Mesenchymal stem cell (in vitro differentiated cells and primary cell): ENCODE results near the gene GIGYF1.
A peak's percentile ranks its signal among the peaks of the same experiment; 100 is the strongest.

Experiments used
- DNase-seq: peaks from one replicate; pipeline ENCODE4 v3.0.0-alpha.2; 2013
- H2AFZ ChIP-seq: one replicate; pipeline ENCODE4 v1.6.1; 2013; ENCODE audit warnings: low read depth, mild to moderate bottlenecking, control low read depth, inconsistent platforms, low read length, moderate library complexity
- H2AK5ac ChIP-seq: 2 replicates; pipeline ENCODE4 v1.6.1; 2013; ENCODE audit warnings: low read length, moderate library complexity, mild to moderate bottlenecking, inconsistent platforms; ENCODE audit not compliant: severe bottlenecking
- H2BK120ac ChIP-seq: one replicate; pipeline ENCODE4 v1.6.1; 2013; ENCODE audit warnings: low read depth, mild to moderate bottlenecking, inconsistent platforms, low read length, moderate library complexity
- H2BK12ac ChIP-seq, 2 experiments: one replicate each; pipeline ENCODE4 v1.6.1; 2013; ENCODE audit warnings: inconsistent platforms in 2 of 2, low read length in 2 of 2, mild to moderate bottlenecking in 2 of 2, moderate library complexity in 2 of 2, control low read depth in 1 of 2
- H2BK15ac ChIP-seq: one replicate; pipeline ENCODE4 v1.6.1; 2013; ENCODE audit warnings: mild to moderate bottlenecking, low read depth, inconsistent platforms; ENCODE audit not compliant: poor library complexity, severe bottlenecking
- H2BK5ac ChIP-seq: 2 replicates; pipeline ENCODE4 v1.6.1; 2013; ENCODE audit warnings: low read depth, mild to moderate bottlenecking, low read length, control low read depth, inconsistent platforms; ENCODE audit not compliant: poor library complexity, severe bottlenecking
- H3K14ac ChIP-seq, 2 experiments: one replicate each; pipeline ENCODE4 v1.6.1; 2013; ENCODE audit warnings: inconsistent platforms in 2 of 2, low read length in 2 of 2, control low read depth in 1 of 2, mild to moderate bottlenecking in 1 of 2, moderate library complexity in 1 of 2
- H3K18ac ChIP-seq, 2 experiments: one replicate each; pipeline ENCODE4 v1.6.1; 2013; ENCODE audit warnings: inconsistent platforms in 2 of 2, low read length in 2 of 2, control low read depth in 1 of 2, low read depth in 1 of 2, mild to moderate bottlenecking in 1 of 2
- H3K23ac ChIP-seq, 2 experiments: one replicate each; pipeline ENCODE4 v1.6.1; 2013; ENCODE audit warnings: inconsistent platforms in 2 of 2, low read length in 2 of 2, mild to moderate bottlenecking in 2 of 2, moderate library complexity in 2 of 2, control low read depth in 1 of 2
- H3K27ac ChIP-seq: 2 replicates; pipeline ENCODE4 v1.5.1; 2013; ENCODE audit warnings: mild to moderate bottlenecking, moderate library complexity, low read length, control low read depth, inconsistent platforms; ENCODE audit not compliant: poor library complexity, severe bottlenecking
- H3K27me3 ChIP-seq, 2 experiments: 2 replicates each; pipeline versions ENCODE4 v1.6.1 to v1.7.0; 2013; ENCODE audit warnings: low read length in 2 of 2, mild to moderate bottlenecking in 2 of 2, moderate library complexity in 2 of 2, control low read depth in 1 of 2, inconsistent platforms in 1 of 2; ENCODE audit not compliant: control insufficient read depth in 1 of 2, insufficient read depth in 1 of 2
- H3K36me3 ChIP-seq, 2 experiments: 2 replicates each; pipeline versions ENCODE4 v1.6.1 to v1.7.0; 2013; ENCODE audit warnings: low read length in 2 of 2, control low read depth in 1 of 2, inconsistent platforms in 1 of 2, low read depth in 1 of 2, mild to moderate bottlenecking in 1 of 2; ENCODE audit not compliant: insufficient read depth in 2 of 2, control insufficient read depth in 1 of 2
- H3K4ac ChIP-seq, 2 experiments: one replicate each; pipeline ENCODE4 v1.6.1; 2013; ENCODE audit warnings: inconsistent platforms in 2 of 2, low read length in 2 of 2, mild to moderate bottlenecking in 2 of 2, moderate library complexity in 2 of 2, control low read depth in 1 of 2, low read depth in 1 of 2
- H3K4me1 ChIP-seq: 2 replicates; pipeline ENCODE4 v1.6.1; 2013; ENCODE audit warnings: low read depth, low read length, control low read depth; ENCODE audit not compliant: control insufficient read depth, insufficient read depth
- H3K4me2 ChIP-seq: 2 replicates; pipeline ENCODE4 v1.6.1; 2013; ENCODE audit warnings: low read length, mild to moderate bottlenecking, inconsistent platforms; ENCODE audit not compliant: poor library complexity, severe bottlenecking
- H3K4me3 ChIP-seq, 2 experiments: 2 replicates each; pipeline versions ENCODE4 v1.5.1 to v1.7.0; 2013; ENCODE audit warnings: low read length in 2 of 2, mild to moderate bottlenecking in 2 of 2, control low read depth in 1 of 2, low read depth in 1 of 2; ENCODE audit not compliant: insufficient read depth in 1 of 2
- H3K79me1 ChIP-seq: replicated peaks from 2 replicates; pipeline ENCODE4 v1.6.1; 2013; ENCODE audit warnings: mild to moderate bottlenecking, control low read depth, low read length, inconsistent platforms; ENCODE audit not compliant: poor library complexity, severe bottlenecking
- H3K9ac ChIP-seq: 2 replicates; pipeline ENCODE4 v1.7.0; 2013; ENCODE audit warnings: mild to moderate bottlenecking, low read length, moderate library complexity
- H3K9me3 ChIP-seq: 2 replicates; pipeline ENCODE4 v1.7.0; 2013; ENCODE audit warnings: mild to moderate bottlenecking, low read length; ENCODE audit not compliant: control insufficient read depth
- H4K8ac ChIP-seq: one replicate; pipeline ENCODE4 v1.6.1; 2013; ENCODE audit warnings: inconsistent platforms, mild to moderate bottlenecking, low read length, moderate library complexity
- H4K91ac ChIP-seq: one replicate; pipeline ENCODE4 v1.6.1; 2013; ENCODE audit warnings: mild to moderate bottlenecking, low read length, inconsistent platforms
- WGBS: methylation state at CpG from one replicate; pipeline ENCODE4 v1.1.7; 2013; ENCODE audit warnings: mixed read lengths; 5-methylcytosine and 5-hydroxymethylcytosine counted together

GIGYF1 gene

DNA sequence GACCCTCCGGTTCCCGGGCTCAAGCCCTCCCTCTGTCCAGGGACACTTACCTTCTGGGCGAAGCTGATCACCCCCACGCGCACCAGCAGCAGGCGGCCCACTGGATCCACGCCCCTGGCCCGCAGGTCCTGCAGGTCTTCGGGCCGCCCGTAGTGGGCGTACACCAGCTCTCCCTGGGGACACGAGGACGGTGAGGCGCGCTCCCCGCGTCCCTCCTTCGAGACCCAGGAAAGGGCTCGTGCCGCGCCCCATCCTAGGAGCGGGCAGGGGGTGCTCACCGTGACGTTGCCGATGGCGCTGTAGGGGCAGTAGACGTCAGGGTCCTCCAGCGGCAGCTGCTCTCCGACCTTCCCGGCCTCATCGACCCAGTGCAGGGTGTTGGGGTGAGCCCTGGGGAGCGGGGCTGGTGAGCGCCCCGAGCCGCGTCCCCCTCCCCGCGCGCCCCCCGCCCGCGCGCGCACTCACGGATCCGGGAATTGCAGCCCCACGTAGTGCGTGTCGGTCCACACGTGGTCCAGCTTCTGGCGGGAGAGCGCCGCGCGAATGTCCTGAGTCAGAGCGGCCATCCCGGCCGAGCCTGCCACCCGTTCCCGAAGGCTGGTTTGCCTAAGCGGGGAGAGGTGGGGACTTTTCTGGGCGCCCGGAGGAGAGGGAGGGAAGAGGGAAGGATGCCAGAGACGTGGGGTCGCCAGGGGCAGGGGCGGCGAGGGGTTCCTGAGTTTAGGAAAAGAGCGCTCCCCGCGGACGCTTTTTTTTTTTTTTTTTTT, 60.9 kb downstream of the GIGYF1 start:
- H3K9me3 ChIP-seq = no peaks in the 10 kb centered on the region
- peak overlapping the region; percentile 78 for H4K91ac ChIP-seq
- peaks cover 8% of the 10 kb centered on the region for H3K4me1 ChIP-seq
- H3K27ac ChIP-seq = no peak overlapping the region
- peak; percentile 42 for DNase-seq
- H3K14ac ChIP-seq = no peak overlapping the region
- peak overlapping the region; percentile 69 for H2AFZ ChIP-seq
- no peak overlapping the region for H2BK5ac ChIP-seq
- no peaks in the 10 kb centered on the region for H3K79me1 ChIP-seq
- H3K4me3 ChIP-seq = peak overlapping the region; percentile 41 to 69
- no peak overlapping the region for H3K4ac ChIP-seq
- WGBS = 2% methylated on average over 70 of the region's 72 CpGs
- H2BK120ac ChIP-seq = peak overlapping the region; percentile 37
- H3K23ac ChIP-seq = peak overlapping the region in 1 of 2 experiments; percentile 75
- no peak overlapping the region for H2AK5ac ChIP-seq
- peak overlapping the region in 1 of 2 experiments; percentile 50 for H3K18ac ChIP-seq
- H3K36me3 ChIP-seq = no peaks in the 10 kb centered on the region
- H2BK15ac ChIP-seq = no peak overlapping the region
- H2BK12ac ChIP-seq = no peak overlapping the region
- peaks cover 32 to 39% of the 10 kb centered on the region in 2 experiments for H3K27me3 ChIP-seq
- H3K4me2 ChIP-seq = peak overlapping the region; percentile 41
- peak overlapping the region; percentile 89 for H4K8ac ChIP-seq
- peak overlapping the region; percentile 54 for H3K9ac ChIP-seq

DNA sequence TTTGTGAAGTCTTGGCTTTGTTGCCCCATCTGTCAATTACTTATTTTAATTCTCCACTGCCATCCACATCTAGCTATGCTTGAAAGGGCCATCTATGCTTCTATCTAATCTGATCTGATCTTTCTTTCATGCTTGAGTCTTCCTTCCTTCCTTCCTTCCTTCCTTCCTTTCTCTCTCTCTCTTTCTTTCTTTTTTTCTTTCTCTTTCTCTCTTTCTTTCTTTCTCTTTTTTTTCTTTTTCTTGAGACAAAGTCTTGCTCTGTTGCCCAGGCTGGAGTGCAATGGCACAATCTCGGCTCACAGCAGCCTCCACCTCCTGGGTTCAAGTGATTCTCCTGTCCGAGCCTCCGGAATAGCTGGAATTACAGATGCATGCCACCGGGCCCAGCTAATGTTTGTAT, 64.0 kb downstream of the GIGYF1 start:
- Histone ChIP-seq H3K4me3 (no peak overlapping the region), H2AK5ac (no peak overlapping the region), H2BK12ac (no peak overlapping the region), H3K4me2 (no peak overlapping the region), H4K91ac (no peak overlapping the region), H3K9ac (no peak overlapping the region), H3K18ac (no peak overlapping the region), H2BK15ac (no peak overlapping the region), H3K27ac (no peak overlapping the region), H2BK5ac (no peak overlapping the region), H3K27me3 (peaks cover 35 to 37% of the 10 kb centered on the region in 2 experiments), H2AFZ (no peak overlapping the region), H3K36me3 (no peaks in the 10 kb centered on the region), H3K79me1 (no peaks in the 10 kb centered on the region), H2BK120ac (no peak overlapping the region), H4K8ac (no peak overlapping the region), H3K23ac (no peak overlapping the region), H3K4ac (no peak overlapping the region), H3K14ac (no peak overlapping the region), H3K9me3 (no peaks in the 10 kb centered on the region), H3K4me1 (peaks cover 19% of the 10 kb centered on the region)
- 98% methylated on average over 4 of the region's 4 CpGs for WGBS
- DNase-seq = no peak
